NCI-H187 treated with DMSO at 0.1 percent for 48 hours (cell line): ENCODE data around the gene KRTAP1-3.
"Not testable (repeated sequence)": the region's sequence is repeated elsewhere in the genome, so short reads cannot be mapped to it uniquely, and the experiment has no call there.

ENCODE experiments used
- DNase-seq: peaks from one replicate; lab custom pipeline; 2025; lab: John Stamatoyannopoulos, UW

The KRTAP1-3 gene

GRCh38 chr17:41034346-41034935, at the start of gene KRTAP1-3:
TSS of gene KRTAP1-3 (minus strand) at chr17:41034874. CDS start at chr17:41034821, 53 bp downstream.
- DNase-seq: not testable (repeated sequence)

GRCh38 chr17:41084100-41084856, 49.6 kb upstream of the KRTAP1-3 start, which contains the start of gene KRTAP4-7:
TSS of gene KRTAP4-7 (plus strand) at chr17:41084150. CDS start at chr17:41084207, 57 bp downstream.
- DNase-seq: not testable (repeated sequence)

- not testable (repeated sequence) for DNase-seq
Measured at GRCh38 chr17:41083427-41083826, 48.8 kb upstream of the KRTAP1-3 start.

GRCh38 chr17:41082626-41083025, 48.0 kb upstream of the KRTAP1-3 start:
- DNase-seq: no peak

- DNase-seq: no peak
Measured at GRCh38 chr17:41076788-41077187, 42.1 kb upstream of the KRTAP1-3 start.

GRCh38 chr17:41073676-41074075, 39.0 kb upstream of the KRTAP1-3 start:
- DNase-seq: no peak

- DNase-seq: no peak
Measured at GRCh38 chr17:41071606-41072360, 37.1 kb upstream of the KRTAP1-3 start.

- DNase-seq: no peak
Measured at GRCh38 chr17:41069031-41069430, 34.4 kb upstream of the KRTAP1-3 start.

- no peak for DNase-seq
Measured at GRCh38 chr17:41067281-41067680, 32.6 kb upstream of the KRTAP1-3 start.

- no peak for DNase-seq
Measured at GRCh38 chr17:41065829-41066624, 31.4 kb upstream of the KRTAP1-3 start, which contains the start of gene KRTAP2-4. TSS of gene KRTAP2-4 (minus strand) at chr17:41065879. CDS start at chr17:41065845, 34 bp downstream.

GRCh38 chr17:41065016-41065689, 30.5 kb upstream of the KRTAP1-3 start:
- not testable (repeated sequence) for DNase-seq

- no peak for DNase-seq
Measured at GRCh38 chr17:41064301-41064700, 29.6 kb upstream of the KRTAP1-3 start.

GRCh38 chr17:41063449-41063848, 28.8 kb upstream of the KRTAP1-3 start:
- DNase-seq: no peak

- DNase-seq: no peak
Measured at GRCh38 chr17:41061964-41062363, 27.3 kb upstream of the KRTAP1-3 start.

GRCh38 chr17:41060052-41060604, 25.5 kb upstream of the KRTAP1-3 start, which contains the start of gene KRTAP2-3:
TSS of gene KRTAP2-3 (minus strand) at chr17:41060114. CDS start at chr17:41060050, 64 bp downstream.
- DNase-seq: no peak

GRCh38 chr17:41059276-41060051, 24.8 kb upstream of the KRTAP1-3 start:
- DNase-seq: not testable (repeated sequence)

- no peak for DNase-seq
Measured at GRCh38 chr17:41058741-41059140, 24.1 kb upstream of the KRTAP1-3 start.

- DNase-seq: no peak
Measured at GRCh38 chr17:41057547-41057946, 22.9 kb upstream of the KRTAP1-3 start.

- DNase-seq: not testable (repeated sequence)
Measured at GRCh38 chr17:41055130-41055529, 20.5 kb upstream of the KRTAP1-3 start, which contains the start of gene KRTAP2-2. TSS of gene KRTAP2-2 (minus strand) at chr17:41055230. CDS start at chr17:41055211, 19 bp downstream.

- not testable (repeated sequence) for DNase-seq
Measured at GRCh38 chr17:41054556-41054955, 19.9 kb upstream of the KRTAP1-3 start.
